Stimulated activated naive B cell treated with anti-CD40 and anti-IgM and Interleukin-4, amounts not matched to agents 10 μg/mL and 1 μg/mL and 100 μg/mL, for 72 hours (primary cell): ENCODE data around the gene GTPBP6.
"Not testable (repeated sequence)": the region's sequence is repeated elsewhere in the genome, so short reads cannot be mapped to it uniquely, and the experiment has no call there.

Source experiments
- ATAC-seq, 2 donors: fragments of 150-1000 bp; cut with Tn5 transposase; replicated peaks; 2 replicates each; pipeline ENCODE4 v1.10.0; 2021; ENCODE audit warnings: moderate library complexity in 1 of 2
- DNase-seq: peaks from one replicate; pipeline ENCODE4 v3.0.0; 2021
- H3K27ac Mint-ChIP-seq: one replicate; pipeline ENCODE4 v1.8.0; 2022; ENCODE audit warnings: mild to moderate bottlenecking, mixed read lengths
- H3K27me3 Mint-ChIP-seq, 2 donors: one replicate each; pipeline ENCODE4 v1.8.0; 2022; ENCODE audit warnings: mixed read lengths in 2 of 2
- H3K36me3 Mint-ChIP-seq, 2 donors: one replicate each; pipeline ENCODE4 v1.8.0; 2022; ENCODE audit warnings: mixed read lengths in 2 of 2, mild to moderate bottlenecking in 1 of 2
- H3K4me1 Mint-ChIP-seq, 2 donors: one replicate each; pipeline ENCODE4 v1.8.0; 2022; ENCODE audit warnings: mixed read lengths in 2 of 2, mild to moderate bottlenecking in 1 of 2
- H3K4me3 Mint-ChIP-seq, 2 donors: one replicate each; pipeline ENCODE4 v1.8.0; 2022; ENCODE audit warnings: mild to moderate bottlenecking in 2 of 2, mixed read lengths in 2 of 2, moderate library complexity in 1 of 2
- H3K9me3 Mint-ChIP-seq, 2 donors: one replicate each; pipeline ENCODE4 v1.8.0; 2022; ENCODE audit warnings: mixed read lengths in 2 of 2, mild to moderate bottlenecking in 1 of 2

GTPBP6 gene

DNA sequence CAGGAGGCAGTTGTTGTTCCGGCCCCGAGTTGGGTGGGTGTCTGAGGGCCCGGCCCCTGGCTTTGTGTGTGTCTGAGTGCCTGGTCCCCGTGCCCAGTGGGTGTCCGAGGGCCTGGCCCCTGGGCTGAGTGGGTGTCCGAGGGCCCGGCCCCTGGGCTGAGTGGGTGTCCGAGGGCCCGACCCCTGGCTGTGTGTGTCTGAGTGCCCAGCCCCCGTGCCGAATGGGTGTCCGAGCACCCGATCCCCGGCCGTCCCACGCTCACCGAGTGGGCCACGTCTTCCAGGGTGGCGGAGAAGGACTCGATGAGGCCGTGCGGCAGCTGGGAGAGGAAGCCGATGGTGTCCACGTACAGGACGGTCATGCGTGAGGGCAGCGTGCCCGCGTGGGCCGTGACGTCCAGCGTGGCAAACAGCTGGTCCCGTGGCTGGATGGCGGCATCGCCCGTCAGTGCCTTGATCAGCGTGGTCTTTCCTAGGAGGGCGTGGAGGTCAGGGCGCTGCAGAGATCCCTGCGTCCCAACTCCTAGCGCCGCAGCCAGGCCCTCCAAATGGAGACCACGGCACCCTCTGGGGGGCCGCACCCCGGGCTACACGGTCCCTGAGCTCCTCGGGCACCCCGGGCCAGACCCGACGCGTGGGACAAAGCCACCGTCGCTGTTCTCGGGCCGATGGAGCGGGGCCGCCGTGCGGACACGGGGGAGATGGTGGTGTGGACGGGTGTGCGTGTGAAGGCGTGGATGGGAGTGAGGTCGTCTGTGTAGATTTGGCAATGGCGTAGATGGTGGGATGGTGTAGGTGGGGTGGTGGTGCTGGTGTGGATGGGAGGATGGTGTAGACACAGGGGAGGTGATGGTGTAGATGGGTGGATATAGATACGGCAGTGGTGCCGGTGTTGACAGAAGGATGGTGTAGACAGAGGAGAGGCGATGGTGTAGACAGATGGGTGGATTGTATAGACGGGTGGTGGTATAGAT is 7.2 kb downstream of the GTPBP6 start:
- H3K27ac Mint-ChIP-seq: peak overlapping the region; percentile 49
- H3K9me3 Mint-ChIP-seq: no peaks in the 10 kb centered on the region
- peak overlapping the region in 1 of 2 donors; percentile 1 for H3K4me3 Mint-ChIP-seq
- ATAC-seq: no peak
- no peak for DNase-seq
- no peaks in the 10 kb centered on the region for H3K4me1 Mint-ChIP-seq
- no peaks in the 10 kb centered on the region for H3K27me3 Mint-ChIP-seq
- H3K36me3 Mint-ChIP-seq: peaks cover 42 to 50% of the 10 kb centered on the region in 2 donors

- peaks cover 48 to 52% of the 10 kb centered on the region in 2 donors for H3K36me3 Mint-ChIP-seq
- DNase-seq: no peak
Measured at GRCh38 chrX:310621-311155, 7.9 kb downstream of the GTPBP6 start.

GRCh38 chrX:308821-309520 is 9.6 kb downstream of the GTPBP6 start:
- DNase-seq: no peak
- ATAC-seq: no peak
- H3K4me3 Mint-ChIP-seq: no peak overlapping the region
- no peaks in the 10 kb centered on the region for H3K27me3 Mint-ChIP-seq
- H3K4me1 Mint-ChIP-seq: no peaks in the 10 kb centered on the region
- H3K9me3 Mint-ChIP-seq: no peaks in the 10 kb centered on the region
- no peak overlapping the region for H3K27ac Mint-ChIP-seq
- peaks cover 61 to 65% of the 10 kb centered on the region in 2 donors for H3K36me3 Mint-ChIP-seq

More at GRCh38 chrX:310621-311155, 7.9 kb downstream of the GTPBP6 start:
- Mint-ChIP-seq H3K27ac (peak overlapping the region; percentile 47), H3K9me3 (no peaks in the 10 kb centered on the region), H3K4me3 (no peak overlapping the region), H3K4me1 (no peaks in the 10 kb centered on the region), H3K27me3 (no peaks in the 10 kb centered on the region)
- no peak for ATAC-seq

GRCh38 chrX:307261-308111 is 11.1 kb downstream of the GTPBP6 start:
- Mint-ChIP-seq H3K4me3 (no peak overlapping the region), H3K36me3 (peaks cover 62 to 64% of the 10 kb centered on the region in 2 donors), H3K27ac (no peak overlapping the region)

DNA sequence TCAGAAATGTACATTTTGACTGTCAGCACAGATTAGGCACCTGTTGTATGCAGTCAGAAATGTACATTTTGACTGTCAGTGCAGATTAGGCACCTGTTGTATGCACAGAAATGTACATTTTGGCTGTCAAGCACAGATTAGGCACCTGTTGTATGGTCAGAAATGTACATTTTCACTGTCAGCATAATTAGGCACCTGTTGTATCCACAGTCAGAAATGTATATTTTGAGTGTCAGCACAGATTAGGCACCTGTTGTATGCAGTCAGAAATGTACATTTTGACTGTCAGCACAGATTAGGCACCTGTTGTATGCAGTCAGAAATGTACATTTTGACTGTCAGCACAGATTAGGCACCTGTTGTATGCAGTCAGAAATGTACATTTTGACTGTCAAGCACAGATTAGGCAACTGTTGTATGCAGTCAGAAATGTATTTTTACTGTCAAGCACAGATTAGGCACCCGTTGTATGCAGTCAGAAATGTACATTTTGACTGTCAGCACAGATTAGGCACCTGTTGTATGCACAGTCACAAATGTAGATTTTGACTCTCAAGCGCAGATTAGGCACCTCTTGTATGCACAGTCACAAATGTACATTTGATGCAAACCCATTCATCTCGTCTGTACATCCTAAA is 11.9 kb downstream of the GTPBP6 start:
- not testable (repeated sequence) for ATAC-seq, H3K4me3 Mint-ChIP-seq, H3K27me3 Mint-ChIP-seq, H3K4me1 Mint-ChIP-seq, H3K9me3 Mint-ChIP-seq, H3K27ac Mint-ChIP-seq, DNase-seq
- H3K36me3 Mint-ChIP-seq: peaks cover 62 to 63% of the 10 kb centered on the region in 2 donors

More at GRCh38 chrX:307261-308111, 11.1 kb downstream of the GTPBP6 start:
- DNase-seq (no peak), ATAC-seq (no peak)
- H3K4me1 Mint-ChIP-seq: no peaks in the 10 kb centered on the region
- H3K9me3 Mint-ChIP-seq: no peaks in the 10 kb centered on the region
- H3K27me3 Mint-ChIP-seq: no peaks in the 10 kb centered on the region

GRCh38 chrX:305781-306613 is 12.6 kb downstream of the GTPBP6 start:
- H3K4me3 Mint-ChIP-seq, ATAC-seq, H3K27me3 Mint-ChIP-seq, H3K4me1 Mint-ChIP-seq, H3K27ac Mint-ChIP-seq, H3K9me3 Mint-ChIP-seq, DNase-seq: not testable (repeated sequence)
- H3K36me3 Mint-ChIP-seq: peaks cover 65% of the 10 kb centered on the region in 2 donors

DNA sequence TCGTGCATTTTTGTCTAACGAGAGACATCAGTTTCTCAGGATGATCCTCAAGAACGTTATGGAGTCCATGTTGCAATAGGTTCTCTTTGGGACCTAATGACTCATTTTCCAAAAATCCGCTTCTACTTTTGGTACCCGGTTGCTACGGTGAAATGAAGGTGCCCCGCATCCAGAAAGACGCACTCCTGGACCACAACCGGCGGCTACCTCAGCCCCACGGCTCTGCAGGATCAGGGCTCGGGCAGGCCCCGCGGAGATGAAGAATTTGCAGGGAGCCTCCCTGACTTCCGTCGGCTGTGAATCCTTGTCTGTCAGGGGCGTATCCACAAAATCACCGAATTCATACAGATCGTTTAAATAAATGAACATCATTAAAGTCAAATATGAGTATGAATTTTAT is 15.6 kb downstream of the GTPBP6 start:
- no peaks in the 10 kb centered on the region for H3K27me3 Mint-ChIP-seq
- no peak overlapping the region for H3K4me3 Mint-ChIP-seq
- no peak overlapping the region for H3K27ac Mint-ChIP-seq
- peaks cover 0 to 4% of the 10 kb centered on the region in 2 donors for H3K4me1 Mint-ChIP-seq
- peaks cover 52 to 57% of the 10 kb centered on the region in 2 donors for H3K36me3 Mint-ChIP-seq
- DNase-seq: no peak
- no peaks in the 10 kb centered on the region for H3K9me3 Mint-ChIP-seq
- no peak for ATAC-seq

DNA sequence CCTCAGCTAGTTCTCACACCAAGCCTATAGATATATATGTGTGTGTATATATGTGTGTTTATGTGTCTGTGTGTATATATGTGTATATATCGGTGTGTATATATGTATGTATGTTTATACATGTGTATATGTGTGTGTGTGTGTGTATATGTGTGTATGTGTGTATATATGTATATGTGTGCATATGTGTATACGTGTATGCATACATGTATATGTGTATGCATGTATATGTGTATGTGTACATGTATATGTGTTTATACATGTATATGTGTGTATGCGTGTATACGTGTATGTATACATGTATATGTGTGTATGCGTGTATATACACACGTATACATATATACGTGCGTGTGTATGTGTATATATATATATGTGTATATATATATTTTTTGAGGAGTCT is 18.3 kb downstream of the GTPBP6 start:
- H3K27ac Mint-ChIP-seq: no peak overlapping the region
- H3K4me1 Mint-ChIP-seq: peaks cover 0 to 4% of the 10 kb centered on the region in 2 donors
- no peaks in the 10 kb centered on the region for H3K27me3 Mint-ChIP-seq
- peaks cover 47 to 52% of the 10 kb centered on the region in 2 donors for H3K36me3 Mint-ChIP-seq
- no peak for DNase-seq
- no peak overlapping the region for H3K4me3 Mint-ChIP-seq
- H3K9me3 Mint-ChIP-seq: no peaks in the 10 kb centered on the region
- no peak for ATAC-seq

- H3K27me3 Mint-ChIP-seq: no peaks in the 10 kb centered on the region
- peaks cover 34 to 41% of the 10 kb centered on the region in 2 donors for H3K36me3 Mint-ChIP-seq
- H3K27ac Mint-ChIP-seq: no peak overlapping the region
- DNase-seq (no peak), ATAC-seq (no peak)
- no peak overlapping the region for H3K4me3 Mint-ChIP-seq
- peaks cover 0 to 4% of the 10 kb centered on the region in 2 donors for H3K4me1 Mint-ChIP-seq
- no peaks in the 10 kb centered on the region for H3K9me3 Mint-ChIP-seq
Measured at GRCh38 chrX:298993-299392, 19.6 kb downstream of the GTPBP6 start.

- Mint-ChIP-seq H3K27me3 (no peaks in the 10 kb centered on the region), H3K9me3 (no peaks in the 10 kb centered on the region), H3K4me1 (no peaks in the 10 kb centered on the region), H3K27ac (no peak overlapping the region), H3K4me3 (no peak overlapping the region), H3K36me3 (peaks cover 34 to 44% of the 10 kb centered on the region in 2 donors)
- no peak for DNase-seq
- ATAC-seq: no peak
Measured at GRCh38 chrX:295136-295535, 23.5 kb downstream of the GTPBP6 start.

GRCh38 chrX:292900-293897 is 25.4 kb downstream of the GTPBP6 start:
- ATAC-seq: no peak
- H3K9me3 Mint-ChIP-seq: no peaks in the 10 kb centered on the region
- H3K4me1 Mint-ChIP-seq: no peaks in the 10 kb centered on the region
- H3K36me3 Mint-ChIP-seq: peaks cover 43 to 49% of the 10 kb centered on the region in 2 donors
- DNase-seq: no peak
- no peaks in the 10 kb centered on the region for H3K27me3 Mint-ChIP-seq
- H3K4me3 Mint-ChIP-seq: no peak overlapping the region
- no peak overlapping the region for H3K27ac Mint-ChIP-seq

- Mint-ChIP-seq H3K36me3 (peaks cover 43 to 45% of the 10 kb centered on the region in 2 donors), H3K4me3 (no peak overlapping the region), H3K27me3 (no peaks in the 10 kb centered on the region), H3K9me3 (no peaks in the 10 kb centered on the region), H3K4me1 (peaks cover under 1 to 5% of the 10 kb centered on the region in 2 donors), H3K27ac (no peak overlapping the region)
- DNase-seq: no peak
- no peak for ATAC-seq
Measured at GRCh38 chrX:291411-291901, 27.1 kb downstream of the GTPBP6 start.
